SH-SY5Y (cell line): ENCODE data around the gene TNC.

Experiments
- GATA2 ChIP-seq: IDR thresholded peaks from 2 replicates; pipeline ENCODE4 v1.6.1; 2011; ENCODE audit warnings: mild to moderate bottlenecking, low read depth, low read length
- GATA3 ChIP-seq: IDR thresholded peaks from 2 replicates; pipeline ENCODE4 v1.6.1; 2011; ENCODE audit warnings: low read depth, mild to moderate bottlenecking, low read length, moderate library complexity

TNC gene

GRCh38 chr9:115117999-115118878 is at the start of gene TNC:
TNC (minus strand) TSS chr9:115118157; CDS start chr9:115091018, 27,139 bp downstream.
- no peak for TF ChIP-seq GATA3
- TF ChIP-seq GATA2, result peak; percentile 48; the same call in 1 of the 2 replicates

DNA sequence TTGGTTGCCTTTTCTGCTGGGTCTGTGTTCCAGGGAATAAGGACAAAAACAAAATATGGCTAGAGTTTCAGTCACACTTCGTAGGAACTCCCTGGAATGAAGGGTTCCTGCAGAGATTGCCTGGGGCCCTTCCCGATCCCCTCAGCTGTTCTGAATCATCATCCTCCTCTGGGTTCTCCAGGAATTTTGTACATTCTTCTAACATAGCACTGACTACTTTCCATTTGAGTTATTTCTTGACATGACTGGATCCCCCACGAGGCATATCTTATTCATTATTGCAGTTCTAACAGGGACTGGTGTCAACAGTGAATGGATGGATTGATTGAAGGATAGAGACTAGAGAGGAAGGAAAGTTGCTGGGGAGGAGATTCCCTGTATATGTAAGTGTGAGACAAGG is 49.2 kb upstream of the TNC start:
- no peak for TF ChIP-seq GATA2
- no peak for TF ChIP-seq GATA3

DNA sequence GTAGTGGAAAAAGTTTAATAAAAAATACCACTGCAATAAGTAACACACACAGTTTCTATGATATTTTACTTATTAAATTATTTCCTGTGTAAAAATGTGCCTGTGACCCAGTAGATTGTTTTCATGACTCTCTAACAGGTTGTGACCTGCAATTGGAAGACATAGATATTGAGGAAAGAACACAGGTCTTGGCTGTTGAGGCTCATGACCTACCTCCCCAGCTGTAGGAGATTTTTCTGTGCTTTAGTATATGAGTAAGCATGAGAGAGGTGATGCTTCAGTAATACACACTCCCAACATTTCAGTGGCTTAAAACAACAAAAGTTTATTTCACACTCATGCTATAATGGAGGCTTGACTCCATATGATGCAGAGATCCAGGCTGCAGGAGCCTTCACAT is 47.3 kb upstream of the TNC start:
- TF ChIP-seq GATA3 (no peak), GATA2 (no peak)

DNA sequence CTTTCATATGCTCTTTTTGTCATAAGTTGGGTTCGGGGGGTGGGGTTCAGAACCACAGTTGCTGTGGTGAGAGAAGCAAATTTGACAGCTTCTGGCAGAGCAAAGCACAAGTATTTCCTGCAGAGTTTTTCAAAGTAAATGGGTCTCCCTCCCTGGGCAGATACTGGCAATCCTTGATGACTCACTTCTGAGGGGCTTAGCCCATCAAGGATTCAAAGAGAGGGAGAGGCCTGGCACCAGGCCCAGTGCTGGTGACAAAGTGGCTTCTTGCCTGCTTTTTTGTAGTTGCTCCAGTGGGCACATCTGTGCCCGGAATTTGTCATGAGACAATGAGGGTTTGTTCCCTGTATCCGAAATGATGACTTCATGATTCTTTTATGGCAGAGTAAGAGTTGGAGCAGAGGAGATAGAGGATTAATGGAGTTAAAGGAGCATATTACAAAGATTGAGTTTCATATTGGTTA is 46.6 kb upstream of the TNC start:
- TF ChIP-seq GATA2 (no peak), GATA3 (no peak)

DNA sequence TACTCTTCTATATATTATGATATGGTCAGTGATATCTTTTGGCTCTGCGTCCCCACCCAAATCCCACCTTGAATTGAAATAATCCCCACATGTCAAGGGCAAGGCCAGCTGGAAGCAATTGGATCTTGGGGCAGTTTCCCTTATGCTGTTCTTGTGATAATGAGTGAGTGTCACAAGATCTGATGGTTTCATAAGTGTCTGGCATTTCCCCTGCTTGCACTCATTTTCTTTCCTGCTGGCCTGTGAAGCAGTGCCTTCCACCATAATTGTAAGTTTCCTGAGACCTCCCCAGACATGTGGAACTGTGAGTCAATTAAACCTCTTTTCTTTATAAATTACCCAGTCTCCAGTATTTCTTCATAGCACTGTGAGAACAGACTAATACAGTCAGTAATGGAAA is 45.0 kb upstream of the TNC start:
- no peak for TF ChIP-seq GATA3
- no peak for TF ChIP-seq GATA2

GRCh38 chr9:115161446-115161845 is 43.5 kb upstream of the TNC start:
- TF ChIP-seq GATA2, result no peak
- TF ChIP-seq GATA3, result no peak

GRCh38 chr9:115158661-115159481 is 40.9 kb upstream of the TNC start:
- no peak for TF ChIP-seq GATA3
- TF ChIP-seq GATA2, result no peak

- TF ChIP-seq GATA2, result no peak
- no peak for TF ChIP-seq GATA3
Measured at GRCh38 chr9:115157245-115157674, 39.3 kb upstream of the TNC start.

GRCh38 chr9:115155037-115155436 is 37.1 kb upstream of the TNC start:
- TF ChIP-seq GATA2 (no peak), GATA3 (no peak)

DNA sequence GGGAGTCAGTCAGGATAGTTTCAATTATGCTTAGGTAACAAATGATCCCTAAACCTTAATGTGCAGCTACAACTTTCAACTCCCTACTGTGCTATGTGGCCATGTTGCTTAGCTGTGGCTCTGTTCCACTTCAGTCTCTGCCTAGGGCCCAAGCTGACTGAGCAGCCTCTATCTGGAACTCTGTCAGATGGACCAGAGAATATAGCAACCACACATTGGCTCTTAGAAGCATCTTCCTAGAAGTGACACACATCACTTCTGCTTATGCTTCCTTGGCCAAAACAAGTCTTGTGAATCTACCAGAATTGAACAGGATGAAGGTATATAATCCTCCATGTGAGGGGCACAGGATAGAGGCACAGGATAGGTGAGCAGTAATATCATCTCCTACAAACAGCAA is 36.7 kb upstream of the TNC start:
- TF ChIP-seq GATA2, result no peak
- TF ChIP-seq GATA3, result no peak

- TF ChIP-seq GATA2, result no peak
- TF ChIP-seq GATA3, result no peak
Measured at GRCh38 chr9:115152281-115152820, 34.4 kb upstream of the TNC start.

DNA sequence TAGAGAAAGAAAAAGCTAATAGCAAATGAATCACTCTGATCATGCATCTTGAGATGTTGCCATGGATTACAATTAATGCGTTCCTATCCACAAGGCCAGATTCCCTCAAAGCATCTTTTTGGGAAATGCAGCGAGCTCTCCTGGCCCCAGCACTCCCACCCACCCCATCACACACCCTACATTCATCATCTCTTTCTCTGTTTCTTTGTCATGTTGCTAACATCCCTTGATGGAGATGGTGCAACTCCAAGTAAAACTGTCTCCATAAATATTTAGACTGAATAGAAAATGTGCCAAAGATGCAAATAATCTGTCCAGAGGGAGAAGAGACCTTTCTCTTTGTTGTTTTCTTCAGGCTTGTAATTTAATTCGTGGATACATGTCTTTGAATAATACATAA is 30.8 kb upstream of the TNC start:
- no peak for TF ChIP-seq GATA3
- TF ChIP-seq GATA2, result no peak

- TF ChIP-seq GATA3, result no peak
- TF ChIP-seq GATA2, result no peak
Measured at GRCh38 chr9:115146581-115147021, 28.6 kb upstream of the TNC start.

- TF ChIP-seq GATA2 (no peak), GATA3 (no peak)
Measured at GRCh38 chr9:115144706-115145105, 26.7 kb upstream of the TNC start.

GRCh38 chr9:115143689-115144088 is 25.7 kb upstream of the TNC start:
- no peak for TF ChIP-seq GATA2
- TF ChIP-seq GATA3, result no peak
